HG03135 (cell line): Measurements from ENCODE around the gene TOX2.

Source experiments
- ATAC-seq: cut with Tn5 transposase; IDR thresholded peaks from one replicate; pipeline ENCODE4 v1.9.1; 2021; ENCODE audit warnings: mild to moderate bottlenecking, moderate library complexity; ENCODE audit not compliant: unreplicated experiment

TOX2 gene

DNA sequence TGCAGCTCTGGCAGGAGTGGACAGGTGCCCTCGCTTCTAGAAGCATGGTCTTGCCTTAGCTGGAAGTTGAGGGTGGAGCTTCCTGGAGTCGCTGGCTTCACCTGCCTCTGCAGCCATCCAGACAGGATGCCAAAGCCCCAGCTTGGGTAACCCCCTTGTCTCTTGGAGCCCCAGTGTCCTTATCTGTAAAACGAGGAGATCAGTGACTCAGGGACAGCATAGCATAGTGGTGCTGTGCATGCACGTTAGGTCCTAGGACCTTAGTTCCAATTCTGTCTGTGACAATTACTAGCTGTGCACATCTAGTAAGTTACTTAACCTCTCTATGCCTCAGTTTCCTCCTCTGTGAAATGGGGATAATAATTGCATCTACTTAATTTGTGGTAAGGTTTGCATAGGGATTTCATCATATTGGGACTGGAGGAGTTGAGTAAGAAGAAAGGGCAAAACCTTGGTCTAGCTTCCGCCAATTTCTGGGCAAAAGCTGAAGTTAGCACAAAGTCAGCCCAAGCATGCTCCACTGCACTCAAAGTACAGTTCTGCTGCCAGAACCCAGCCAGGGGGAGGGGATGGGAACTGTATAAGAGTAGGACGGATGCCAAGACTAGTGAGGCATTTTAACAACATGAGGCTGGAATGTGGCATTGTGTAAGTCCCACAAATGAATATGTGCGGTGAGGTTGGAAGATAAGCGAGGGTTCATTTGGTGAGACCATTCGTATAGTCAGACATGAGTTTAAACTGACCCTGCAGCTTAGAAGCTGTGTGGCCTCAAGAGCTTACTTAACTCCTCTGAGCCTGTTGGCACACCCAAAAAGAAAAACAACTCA, 24.5 kb downstream of the TOX2 start:
- ATAC-seq = no peak

DNA sequence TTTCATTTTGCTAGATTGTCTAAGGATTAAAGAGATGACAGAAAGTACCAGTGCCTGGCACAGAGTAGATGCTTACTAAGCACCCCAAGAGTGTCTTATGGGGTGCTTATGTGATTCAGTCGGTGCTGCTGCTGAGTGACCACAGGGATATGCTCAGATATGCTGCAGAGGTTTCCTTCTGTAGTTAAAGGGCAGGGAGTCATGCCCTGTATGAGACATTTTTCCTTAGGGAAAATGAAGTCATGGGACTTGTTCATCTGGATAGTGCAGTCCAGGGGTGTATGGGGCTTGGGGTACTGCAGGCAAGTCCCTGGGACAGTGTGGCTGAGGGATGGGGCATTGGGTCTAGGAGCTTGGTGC, 25.1 kb downstream of the TOX2 start:
- ATAC-seq = no peak

DNA sequence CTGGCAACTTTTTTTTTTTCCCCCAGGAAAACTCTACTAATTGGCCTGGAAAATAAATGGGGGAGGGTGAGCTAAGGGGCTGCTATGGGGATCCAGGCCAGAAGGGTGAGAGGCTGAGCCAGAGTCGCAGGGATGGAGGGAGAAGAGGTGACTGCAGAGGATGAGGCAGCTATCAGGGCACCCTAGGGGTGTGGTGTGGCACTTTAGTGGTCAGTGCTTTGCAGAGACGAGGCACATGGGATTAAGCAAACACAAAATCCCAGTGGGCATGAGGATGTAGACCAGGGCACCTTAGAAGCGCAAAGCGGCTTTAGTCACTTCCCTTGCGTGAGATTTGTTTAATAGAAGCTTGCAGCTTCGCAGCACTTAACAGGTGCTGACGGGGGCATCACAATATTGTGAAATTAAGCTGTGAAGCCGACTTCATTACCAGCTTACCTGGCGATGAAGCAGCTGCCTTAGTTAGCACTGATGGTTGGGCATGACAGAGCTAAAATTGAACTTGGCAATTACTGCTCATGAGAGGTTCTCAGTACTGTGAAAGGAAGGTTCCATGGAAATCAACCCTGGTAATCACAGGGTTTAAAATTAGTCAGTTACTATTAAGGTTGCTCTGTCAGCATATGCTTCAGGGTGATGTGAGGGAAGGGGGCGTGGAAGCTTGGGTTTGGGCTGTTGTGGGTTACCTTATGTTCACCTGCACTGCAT, 26.0 kb downstream of the TOX2 start:
- no peak for ATAC-seq

DNA sequence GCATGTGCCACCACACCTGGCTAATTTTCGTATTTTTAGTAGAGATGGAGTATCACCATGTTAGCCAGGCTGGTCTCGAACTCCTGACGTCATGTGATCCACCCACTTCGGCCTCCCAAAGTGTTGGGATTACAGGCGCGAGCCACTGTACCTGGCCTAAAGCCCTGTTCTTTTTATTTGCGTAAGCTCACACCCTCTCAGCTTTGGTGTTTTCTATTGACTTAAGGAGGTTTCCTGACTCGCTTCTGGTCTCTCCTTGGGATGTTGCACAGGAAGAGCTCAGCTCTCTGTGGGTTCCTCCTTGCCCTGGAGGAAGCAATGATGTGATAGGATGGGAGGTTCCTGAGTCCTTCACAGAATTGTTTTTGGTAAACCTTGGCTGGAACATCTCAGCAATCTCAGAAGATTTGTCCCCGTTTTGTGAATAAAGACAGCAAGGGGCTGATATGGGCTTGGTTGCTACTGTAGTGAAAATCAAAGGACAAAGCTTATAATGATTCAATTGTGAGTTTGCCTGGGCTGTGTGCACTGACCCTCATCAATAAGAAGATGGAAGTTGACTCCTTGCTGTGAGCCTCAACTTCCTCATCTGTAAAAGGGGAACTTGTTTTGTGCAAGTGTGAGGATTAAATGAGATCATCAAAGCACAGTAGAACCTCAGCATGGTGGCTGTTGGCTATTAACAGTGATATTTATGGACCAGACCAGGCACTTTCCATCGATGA, 27.0 kb downstream of the TOX2 start:
- no peak for ATAC-seq

DNA sequence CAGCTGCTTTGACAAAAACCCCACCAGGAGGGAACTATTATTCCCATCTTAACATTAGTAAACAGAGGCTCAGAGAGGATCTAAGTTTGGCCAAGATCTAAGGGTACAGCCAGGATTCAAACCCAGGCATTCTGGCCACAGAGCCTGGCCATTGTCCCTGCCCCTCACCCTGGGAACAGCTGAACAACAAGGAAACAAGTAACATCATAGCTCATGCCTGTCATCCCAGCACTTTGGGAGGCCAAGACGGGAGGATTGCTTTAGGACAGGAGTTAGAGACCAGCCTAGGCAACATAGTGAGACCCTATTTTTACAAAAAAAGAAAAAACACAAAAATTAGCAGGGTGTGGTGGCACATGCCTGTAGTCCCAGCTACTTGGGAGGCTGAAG, 27.5 kb downstream of the TOX2 start:
- ATAC-seq = no peak

DNA sequence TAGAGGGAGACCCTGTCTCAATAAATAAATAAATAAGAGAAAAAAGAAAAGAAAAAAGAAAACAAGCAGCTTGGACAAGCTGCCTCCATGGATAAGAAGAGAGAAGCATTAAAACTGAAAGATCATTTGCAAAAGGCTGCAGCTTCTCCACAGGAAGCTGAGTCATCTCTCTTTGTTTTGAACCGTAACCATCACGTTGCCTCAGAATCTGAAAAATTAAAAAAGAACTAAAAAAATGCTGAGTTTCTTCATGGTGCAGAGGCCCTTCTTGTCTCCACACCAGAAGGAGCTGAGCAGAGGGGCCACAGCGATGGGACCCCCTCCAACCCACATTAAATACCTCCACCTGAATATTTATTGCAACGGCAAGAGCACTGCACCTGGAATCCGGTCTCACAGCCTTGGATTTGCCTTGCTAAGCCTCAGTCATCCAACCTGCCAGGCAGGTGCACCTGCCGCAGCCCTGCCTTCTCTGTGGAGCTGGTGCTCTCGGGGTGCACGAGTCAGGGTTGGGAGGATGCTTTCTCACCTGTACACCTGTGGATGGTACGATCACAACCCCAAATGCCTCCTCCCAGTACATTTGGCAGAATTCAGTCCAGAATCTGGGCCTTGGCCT, 28.1 kb downstream of the TOX2 start:
- ATAC-seq = peak; percentile 77

DNA sequence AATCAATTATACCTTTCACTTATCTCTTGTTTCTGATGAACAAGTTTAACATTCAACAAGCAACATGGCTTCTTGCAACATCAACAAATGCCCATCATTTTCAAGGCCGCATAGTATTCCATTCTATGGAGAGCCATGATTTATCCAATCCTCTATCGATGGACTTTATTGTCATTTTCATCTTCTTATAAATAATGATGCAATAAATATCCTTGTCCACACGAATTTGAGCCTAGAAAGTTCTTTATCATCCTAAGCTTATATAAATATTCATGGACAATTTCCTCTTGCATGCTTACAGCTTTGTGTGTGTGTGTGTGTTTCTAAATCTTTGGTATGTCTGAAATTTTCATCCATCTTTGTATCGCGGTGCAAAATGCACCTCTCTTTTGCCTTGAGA, 29.1 kb downstream of the TOX2 start:
- no peak for ATAC-seq

DNA sequence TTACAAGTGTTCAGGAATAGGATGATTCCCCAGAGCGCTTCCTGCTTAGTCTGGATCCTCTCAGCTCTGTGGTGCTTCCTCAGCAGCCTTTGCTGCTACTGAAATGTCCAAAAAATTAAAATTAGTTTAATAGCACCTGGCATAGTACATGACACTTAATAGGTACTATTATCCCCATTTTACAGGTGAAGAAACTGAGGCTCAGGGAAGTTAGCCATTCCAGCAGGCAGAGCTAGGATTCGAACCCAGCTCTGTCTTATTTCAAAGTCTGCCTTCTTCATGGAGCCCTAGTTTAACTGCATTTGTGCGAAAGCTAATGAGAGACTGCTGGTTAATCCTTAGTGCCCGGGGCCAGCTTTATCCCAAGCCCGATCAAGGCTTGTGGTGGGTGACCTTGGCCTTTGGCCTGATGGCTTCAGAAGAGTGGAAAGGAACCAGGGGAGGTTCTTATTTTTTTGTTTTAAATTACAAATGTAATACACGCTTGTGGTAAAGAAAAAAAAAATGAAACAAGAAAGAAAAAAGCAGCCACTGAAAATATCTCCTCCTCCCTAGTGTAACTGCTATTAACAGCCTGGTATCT, 30.1 kb downstream of the TOX2 start:
- no peak for ATAC-seq

DNA sequence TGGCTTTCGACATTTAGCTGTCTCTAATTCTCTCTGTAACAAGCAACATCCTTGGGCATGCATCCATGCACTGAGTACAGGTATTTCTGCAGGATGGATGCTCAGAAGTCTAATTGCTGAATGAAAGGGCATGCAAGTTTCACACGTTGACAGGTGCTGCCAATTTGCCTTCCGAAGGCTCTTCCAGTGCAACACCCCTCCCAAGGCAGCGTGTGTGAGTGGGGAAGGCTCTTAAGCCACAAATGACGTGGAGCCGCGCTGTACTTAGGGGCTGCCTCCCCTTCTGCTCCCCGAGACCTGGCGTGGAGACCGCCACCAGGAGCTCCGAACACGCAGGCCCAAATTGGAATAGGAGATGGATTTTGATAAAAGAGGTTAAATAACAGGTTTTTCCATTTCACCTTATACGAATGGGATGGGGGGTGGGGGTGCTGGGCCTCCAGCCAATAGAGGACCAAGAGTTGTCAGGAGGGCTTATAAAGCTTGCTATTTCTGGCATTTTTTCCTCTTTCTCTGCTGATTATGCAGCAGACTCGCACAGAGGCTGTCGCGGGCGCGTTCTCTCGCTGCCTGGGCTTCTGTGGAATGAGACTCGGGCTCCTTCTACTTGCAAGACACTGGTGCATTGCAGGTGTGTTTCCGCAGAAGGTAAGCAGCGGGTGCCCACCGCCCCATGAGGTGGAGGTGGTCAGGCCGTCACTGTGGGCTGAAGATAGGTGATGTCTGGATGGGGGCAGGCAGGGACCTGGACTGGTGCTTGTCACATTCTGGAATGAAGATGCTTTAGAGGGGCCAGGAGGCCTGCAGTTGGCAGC, 30.9 kb downstream of the TOX2 start:
- ATAC-seq = no peak

DNA sequence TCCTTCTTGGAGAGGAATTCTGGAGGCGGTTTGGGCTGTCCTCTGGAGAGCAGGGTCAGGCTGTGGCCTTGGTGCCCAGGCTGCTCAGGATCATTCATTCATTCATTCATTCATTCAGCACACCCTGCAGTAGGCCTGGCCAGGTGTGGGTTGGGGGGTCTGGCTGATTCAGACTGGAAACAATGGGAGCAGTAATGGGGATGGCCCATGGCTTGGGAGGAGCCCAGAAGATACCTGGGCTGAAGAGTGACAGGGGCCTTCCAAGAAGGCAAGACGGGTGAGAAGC, 31.5 kb downstream of the TOX2 start:
- no peak for ATAC-seq

DNA sequence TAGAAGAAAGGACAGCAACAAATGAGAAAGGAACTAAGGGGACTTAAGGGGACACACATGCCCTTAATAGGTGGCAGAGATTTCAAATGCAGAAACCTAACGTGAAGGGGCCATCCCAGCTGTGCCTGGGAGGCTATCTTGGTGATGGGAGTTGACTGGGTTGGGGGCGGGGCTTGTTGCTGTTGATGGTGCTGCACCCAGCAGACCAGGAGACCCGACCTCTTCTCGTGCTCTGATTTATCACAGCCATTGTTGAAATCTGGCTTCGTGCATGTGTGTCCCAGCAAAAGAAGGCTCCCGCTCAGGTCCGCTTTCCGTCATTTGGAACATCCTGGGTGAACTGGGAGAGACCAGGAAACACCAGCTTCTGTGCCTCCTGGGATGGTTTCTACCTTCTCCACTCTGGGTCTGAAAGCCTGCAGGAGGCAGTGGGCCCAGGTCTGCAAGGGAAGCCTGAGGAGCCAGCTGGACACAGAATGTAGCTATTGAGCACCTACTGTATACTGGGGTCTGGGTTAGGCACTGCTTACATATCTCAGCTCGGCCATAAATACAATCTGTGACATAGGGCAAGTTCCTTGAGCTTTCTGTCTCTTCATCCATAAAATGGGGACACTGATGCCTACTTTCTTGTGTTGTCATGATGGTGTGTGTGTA, 32.1 kb downstream of the TOX2 start:
- no peak for ATAC-seq

DNA sequence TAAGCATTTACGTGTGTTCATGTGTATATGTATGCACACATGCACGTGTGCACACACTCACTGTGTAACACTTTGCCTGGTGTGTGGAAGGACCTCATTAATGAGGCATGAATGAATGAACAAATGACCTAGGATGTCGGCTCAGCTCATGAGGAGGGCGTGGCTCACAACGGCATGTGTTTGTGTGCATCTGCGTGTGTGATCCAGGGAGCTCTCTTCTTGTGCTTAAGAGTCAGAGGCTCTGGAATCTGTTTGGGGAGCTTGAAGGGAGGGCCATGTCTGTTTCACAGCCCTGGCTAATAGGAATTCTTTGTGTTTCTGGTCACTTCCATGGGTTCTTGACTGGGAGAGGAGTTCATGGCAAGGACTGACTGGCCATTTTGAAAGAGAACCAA, 32.7 kb downstream of the TOX2 start:
- no peak for ATAC-seq

DNA sequence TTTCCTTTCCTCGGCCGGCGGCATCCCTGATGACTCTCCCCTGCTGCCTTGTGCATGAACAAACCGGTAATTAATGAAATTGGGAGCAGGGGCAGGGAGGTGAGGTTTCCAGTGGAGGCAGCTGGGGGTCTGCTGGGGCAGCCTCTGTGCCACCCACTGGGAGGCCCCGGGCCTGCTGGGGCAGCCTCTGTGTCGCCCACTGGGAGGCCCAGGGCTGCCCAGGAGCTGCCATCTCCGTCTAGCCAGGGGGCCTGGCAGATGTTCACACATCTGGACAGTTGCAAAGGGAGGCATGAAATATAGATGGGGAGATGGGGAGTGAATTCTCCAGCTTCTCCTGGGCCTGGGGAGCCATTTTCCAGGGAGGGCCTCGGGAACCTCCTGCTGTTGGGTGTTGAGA, 33.8 kb downstream of the TOX2 start:
- ATAC-seq = no peak

DNA sequence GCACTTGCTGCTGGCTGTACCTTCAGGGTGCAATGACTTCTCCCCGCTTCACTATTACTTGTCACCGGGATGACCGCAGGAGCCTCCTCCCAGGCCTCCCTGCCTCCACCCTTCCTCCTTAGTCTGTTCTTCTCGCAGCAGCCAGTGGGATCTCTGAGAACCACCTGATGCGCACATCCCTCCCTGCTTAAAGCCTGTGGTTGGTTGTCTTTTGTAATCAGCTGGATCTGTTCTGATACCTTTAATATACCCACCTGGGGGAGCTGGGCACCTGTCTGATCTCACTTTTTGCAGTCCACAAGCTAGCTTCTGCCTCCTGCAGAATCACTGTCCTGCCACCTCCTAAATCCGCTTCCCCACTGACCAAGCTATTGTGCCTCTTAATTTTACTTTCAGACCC, 34.6 kb downstream of the TOX2 start:
- ATAC-seq = no peak

DNA sequence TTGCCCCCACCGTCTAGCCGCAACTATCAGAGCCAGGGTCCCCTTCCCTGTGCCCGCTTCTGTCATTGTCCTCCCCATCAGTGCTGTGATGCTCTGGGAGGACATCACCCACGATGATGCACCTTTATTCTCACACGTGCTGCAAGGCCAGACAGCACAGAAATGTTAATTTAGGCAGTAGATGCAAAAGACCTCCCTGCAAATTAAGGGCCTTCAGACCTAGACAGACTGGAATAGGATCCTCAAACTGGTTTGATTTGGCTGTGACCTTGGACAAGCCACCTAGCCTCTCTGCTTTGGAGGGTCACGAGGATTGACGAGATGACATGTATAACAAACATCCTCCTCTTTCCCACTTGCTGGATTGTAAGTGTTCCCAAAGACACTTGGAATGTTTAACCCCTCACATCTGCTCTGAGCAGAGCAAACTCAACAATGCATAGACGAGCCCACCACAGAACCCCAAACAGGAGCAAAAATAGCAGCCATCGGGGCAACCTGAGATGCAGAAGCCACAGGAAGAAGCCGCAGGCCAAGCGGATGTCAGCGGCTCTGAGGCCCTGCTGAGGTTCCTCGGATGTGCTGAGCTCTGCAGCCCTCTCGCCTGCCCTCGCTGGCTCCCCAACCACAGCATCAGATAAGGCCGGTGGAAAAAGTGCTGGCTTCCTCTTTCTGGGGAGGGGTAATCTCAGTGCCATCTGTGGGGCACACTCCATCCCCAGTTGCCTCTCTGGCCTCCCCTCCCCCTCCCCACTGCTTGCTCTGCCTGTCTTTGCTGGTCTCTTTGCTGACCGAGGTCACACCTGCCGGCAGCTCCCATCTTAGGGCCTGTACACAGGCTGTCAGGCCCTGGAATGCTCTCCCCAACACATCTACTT, 35.3 kb downstream of the TOX2 start:
- peak; percentile 76 for ATAC-seq

DNA sequence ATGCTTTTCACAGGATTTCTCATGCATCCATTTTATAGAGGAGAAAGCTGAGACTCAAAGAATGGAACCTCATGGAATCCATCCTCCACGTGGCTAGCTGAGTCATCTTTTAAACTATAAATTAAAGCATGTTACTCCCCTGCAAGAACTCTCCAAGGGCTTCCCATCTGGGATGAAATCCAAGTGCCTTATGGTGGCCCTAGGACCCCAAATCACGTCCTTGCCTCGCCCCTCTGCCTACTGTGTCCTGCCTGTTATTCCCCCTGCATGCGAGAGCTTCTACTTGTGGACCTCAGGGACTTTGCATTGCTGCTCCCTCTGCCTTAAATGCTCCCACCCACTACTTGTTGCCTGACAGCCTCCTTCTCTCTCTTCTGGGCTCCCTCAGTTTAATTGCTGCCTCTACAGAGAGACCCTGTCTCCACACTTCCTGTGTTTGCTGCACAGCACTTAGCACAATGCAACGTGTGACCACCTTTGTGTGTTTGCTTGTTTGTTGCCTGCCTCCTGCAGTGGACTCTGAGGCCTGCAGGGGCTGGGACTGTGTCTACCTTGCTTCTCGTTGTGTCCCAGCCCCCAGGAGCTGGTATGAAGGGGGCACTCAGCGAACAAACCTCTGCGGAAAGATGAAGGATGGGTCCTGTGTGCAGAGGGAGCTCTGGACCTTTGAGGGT, 39.4 kb downstream of the TOX2 start:
- ATAC-seq = no peak

DNA sequence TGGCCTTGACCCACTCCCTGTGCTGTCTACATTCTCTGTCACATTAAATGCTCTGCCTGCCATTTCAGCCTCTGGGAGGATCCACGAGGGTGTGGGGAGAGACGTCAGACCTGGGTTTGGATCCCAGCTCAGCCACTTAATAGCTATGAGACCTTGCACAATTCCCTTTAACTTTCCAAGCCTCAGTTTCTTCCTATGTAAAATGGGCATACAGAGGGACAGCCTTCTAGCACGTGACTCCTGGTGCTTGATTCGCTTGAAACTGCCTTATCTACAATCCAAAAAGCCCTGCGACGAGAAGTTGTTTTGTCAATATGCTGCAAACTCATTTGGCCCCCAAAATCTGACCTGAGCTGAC, 40.0 kb downstream of the TOX2 start:
- no peak for ATAC-seq

DNA sequence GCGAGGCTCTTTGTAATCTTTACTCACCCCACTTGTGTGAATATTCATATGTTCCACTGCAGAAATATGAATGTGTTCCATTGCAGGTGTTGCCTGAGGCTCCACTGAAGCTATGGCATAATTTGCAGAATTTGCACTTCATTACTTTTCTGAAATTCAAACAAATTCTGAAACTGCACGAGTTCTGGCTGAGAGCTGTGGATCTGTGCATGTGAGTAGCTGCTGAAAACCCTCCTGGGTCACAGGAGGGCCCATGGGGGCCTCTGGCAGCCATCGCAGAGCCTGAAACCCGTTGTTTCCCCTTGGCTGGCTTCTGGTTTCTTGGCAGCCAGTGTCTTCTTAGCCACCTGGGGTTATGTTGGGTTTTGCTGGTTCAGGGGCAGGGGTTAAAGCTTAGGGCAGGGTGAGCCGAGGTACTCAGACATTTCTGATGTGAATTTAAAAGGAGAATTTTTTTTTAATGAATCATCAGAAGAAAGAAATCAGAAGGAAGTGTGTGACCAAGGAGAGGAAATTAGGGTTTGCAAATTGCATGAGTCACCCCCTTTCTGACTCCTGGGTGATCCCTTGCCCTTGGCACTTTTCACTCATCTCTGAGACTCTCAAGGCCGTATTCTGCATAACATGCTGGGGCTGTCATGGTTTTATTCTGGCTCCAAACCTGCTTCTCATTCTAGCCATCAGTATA, 40.6 kb downstream of the TOX2 start:
- peak; percentile 60 for ATAC-seq
